K562 (cell line): ENCODE measurements around the gene IGFL1. TPM values are rescaled to one million over a fixed set of nuclear protein-coding genes. Genes with fewer than 3 reads are reported as not detected.

Source experiments
- CREM ChIP-seq: IDR thresholded peaks from 2 replicates; pipeline ENCODE4 v1.6.1; 2014; ENCODE audit warnings: antibody characterized with exemption, low read depth
- CSDE1 ChIP-seq, 2 experiments: fragments of 450-650 bp; IDR thresholded peaks; 2 replicates each; pipeline ENCODE4 v1.6.1; 2016; ENCODE audit warnings: mild to moderate bottlenecking in 1 of 2
- FOXA1 ChIP-seq: fragments of 450-650 bp; IDR thresholded peaks from 2 replicates; pipeline ENCODE4 v1.6.1; 2016; ENCODE audit warnings: mild to moderate bottlenecking, borderline replicate concordance
- HSF4 ChIP-seq: fragments of 250-450 bp; sonication (Bioruptor Pico); IDR thresholded peaks from 2 replicates; pipeline ENCODE4 v2.1.2; 2022; ENCODE audit warnings: mild to moderate bottlenecking, moderate library complexity, borderline replicate concordance
- MAFK ChIP-seq: IDR thresholded peaks from 2 replicates; pipeline ENCODE4 v1.6.1; 2011; ENCODE audit warnings: low read length, improper control_type of control experiment
- MED1 ChIP-seq: sonication (generic); formaldehyde crosslinking; IDR thresholded peaks from 2 replicates; pipeline ENCODE4 v1.8.1; 2023; ENCODE audit warnings: missing genetic modification reagents, borderline replicate concordance
- MXI1 ChIP-seq: IDR thresholded peaks from 2 replicates; pipeline ENCODE4 v1.6.1; 2011; ENCODE audit warnings: low read depth, mild to moderate bottlenecking, improper control_type of control experiment, low read length
- POLR3G ChIP-seq: IDR thresholded peaks from 2 replicates; pipeline ENCODE4 v1.6.1; 2011; ENCODE audit not compliant: insufficient read length, insufficient replicate concordance; ENCODE audit errors: extremely low read depth
- RAD51 ChIP-seq: fragments of 450-650 bp; IDR thresholded peaks from 2 replicates; pipeline ENCODE4 v1.7.1; 2016; ENCODE audit warnings: low read depth, mild to moderate bottlenecking, borderline replicate concordance
- SP1 ChIP-seq: sonication (generic); formaldehyde crosslinking; IDR thresholded peaks from 2 replicates; pipeline ENCODE4 v1.8.1; 2022; ENCODE audit warnings: mild to moderate bottlenecking, missing genetic modification reagents
- SP2 ChIP-seq: IDR thresholded peaks from 2 replicates; pipeline ENCODE4 v1.6.1; 2011; ENCODE audit warnings: mild to moderate bottlenecking, low read depth, low read length, moderate library complexity; ENCODE audit not compliant: poor library complexity, severe bottlenecking; ENCODE audit errors: extremely low read depth
- TAF7 ChIP-seq: fragments of 450-650 bp; IDR thresholded peaks from 2 replicates; pipeline ENCODE4 v1.6.1; 2016; ENCODE audit warnings: missing genetic modification characterization, missing compliant biosample characterization
- TGIF2 ChIP-seq: sonication (generic); formaldehyde crosslinking; IDR thresholded peaks from 2 replicates; pipeline ENCODE4 v1.8.1; 2022; ENCODE audit warnings: mild to moderate bottlenecking, missing genetic modification reagents, moderate library complexity
- TOE1 ChIP-seq, 2 experiments: fragments of 450-650 bp in 1 of 2; sonication (generic) in 1 of 2; formaldehyde crosslinking in 1 of 2; IDR thresholded peaks; 2 replicates each; pipeline versions ENCODE4 v1.7.1 to v1.8.0; 2016 to 2022; ENCODE audit warnings: borderline replicate concordance in 2 of 2, mild to moderate bottlenecking in 2 of 2, antibody characterized with exemption in 1 of 2, inconsistent platforms in 1 of 2, low read depth in 1 of 2, missing genetic modification reagents in 1 of 2, moderate library complexity in 1 of 2
- U2AF1 ChIP-seq: fragments of 200-400 bp; formaldehyde crosslinking; optimal IDR thresholded peaks from 2 replicates; pipeline ENCODE3; 2017; ENCODE audit warnings: mild to moderate bottlenecking, low read depth, low read length, moderate library complexity
- ZFP30 ChIP-seq: fragments of 250-450 bp; sonication (Bioruptor Pico); IDR thresholded peaks from 2 replicates; pipeline ENCODE4 v1.8.0; 2022; ENCODE audit warnings: moderate library complexity, mild to moderate bottlenecking, inconsistent platforms, borderline replicate concordance
- ZKSCAN8 ChIP-seq: fragments of 200-800 bp; sonication (Bioruptor generic); IDR thresholded peaks from 2 replicates; pipeline ENCODE4 v1.6.1; 2016; ENCODE audit warnings: missing genetic modification characterization, missing compliant biosample characterization
- ZNF316 ChIP-seq: fragments of 450-650 bp; IDR thresholded peaks from 2 replicates; pipeline ENCODE4 v1.6.1; 2016
- ZNF384 ChIP-seq: IDR thresholded peaks from 2 replicates; pipeline ENCODE4 v1.6.1; 2012; ENCODE audit warnings: low read depth, low read length, improper control_type of control experiment
- ZNF431 ChIP-seq: sonication (generic); formaldehyde crosslinking; IDR thresholded peaks from 2 replicates; pipeline ENCODE4 v1.8.0; 2022; ENCODE audit warnings: mild to moderate bottlenecking, missing genetic modification reagents
- ZNF445 ChIP-seq: fragments of 250-450 bp; sonication (Bioruptor Pico); IDR thresholded peaks from 2 replicates; pipeline ENCODE4 v1.4.0; 2020; ENCODE audit warnings: low read depth, mild to moderate bottlenecking, moderate library complexity
- ZNF639 ChIP-seq, 2 experiments: fragments of 200-800 bp in 1 of 2; sonication (Bioruptor generic) in 1 of 2; sonication (generic) in 1 of 2; formaldehyde crosslinking in 1 of 2; IDR thresholded peaks in 1 of 2; conservative IDR thresholded peaks in 1 of 2; 2 replicates each; pipeline versions ENCODE4 v1.5.0 to v1.6.1; 2016 to 2020; ENCODE audit warnings: missing compliant biosample characterization in 1 of 2, missing genetic modification characterization in 1 of 2, missing genetic modification reagents in 1 of 2
- ZNF785 ChIP-seq: fragments of 250-450 bp; sonication (Bioruptor Pico); IDR thresholded peaks from 2 replicates; pipeline ENCODE4 v1.4.0; 2020; ENCODE audit warnings: mild to moderate bottlenecking
- polyA plus RNA-seq, 8 experiments: library from polyadenylated mRNA; depleted of rRNA in 4 of 8; stranded (reverse) in 5 of 8; unstranded in 3 of 8; fragments of >200 nt; fragmentation: Nextera tagmentation in 2 of 8; fragmentation: Illumina TruSeq in 1 of 8; extraction: Ambion mirVana in 2 of 8; extraction: Trizol in 1 of 8; gene quantifications; 2 replicates each; pipeline versions ENCODE4 v1.2.1 to v1.2.3, GENCODE V29; 2011 to 2014; ENCODE audit warnings: inconsistent platforms in 1 of 8, missing spikeins in 1 of 8
- total RNA-seq, 7 experiments: library from RNA; depleted of rRNA in 6 of 7; stranded (reverse); fragments of >200 nt in 6 of 7; fragmentation: Illumina TruSeq in 2 of 7; extraction: Trizol in 2 of 7; gene quantifications; 2 replicates each; pipeline versions ENCODE4 v1.2.1 to v1.2.3, GENCODE V29; 2011 to 2021; ENCODE audit warnings: low replicate concordance in 1 of 7
- TF ChIP-seq, protein P1 (sequence below): fragments of 250-450 bp; sonication (Bioruptor Pico); IDR thresholded peaks from 2 replicates; pipeline ENCODE4 v1.5.0; 2021; ENCODE audit warnings: mild to moderate bottlenecking, borderline replicate concordance

The IGFL1 gene
- total and polyA plus RNA-seq, 9 of the 15 experiments (the other 6 are each of a cell fraction or from before 2014, with no cell fraction given) = not detected

DNA sequence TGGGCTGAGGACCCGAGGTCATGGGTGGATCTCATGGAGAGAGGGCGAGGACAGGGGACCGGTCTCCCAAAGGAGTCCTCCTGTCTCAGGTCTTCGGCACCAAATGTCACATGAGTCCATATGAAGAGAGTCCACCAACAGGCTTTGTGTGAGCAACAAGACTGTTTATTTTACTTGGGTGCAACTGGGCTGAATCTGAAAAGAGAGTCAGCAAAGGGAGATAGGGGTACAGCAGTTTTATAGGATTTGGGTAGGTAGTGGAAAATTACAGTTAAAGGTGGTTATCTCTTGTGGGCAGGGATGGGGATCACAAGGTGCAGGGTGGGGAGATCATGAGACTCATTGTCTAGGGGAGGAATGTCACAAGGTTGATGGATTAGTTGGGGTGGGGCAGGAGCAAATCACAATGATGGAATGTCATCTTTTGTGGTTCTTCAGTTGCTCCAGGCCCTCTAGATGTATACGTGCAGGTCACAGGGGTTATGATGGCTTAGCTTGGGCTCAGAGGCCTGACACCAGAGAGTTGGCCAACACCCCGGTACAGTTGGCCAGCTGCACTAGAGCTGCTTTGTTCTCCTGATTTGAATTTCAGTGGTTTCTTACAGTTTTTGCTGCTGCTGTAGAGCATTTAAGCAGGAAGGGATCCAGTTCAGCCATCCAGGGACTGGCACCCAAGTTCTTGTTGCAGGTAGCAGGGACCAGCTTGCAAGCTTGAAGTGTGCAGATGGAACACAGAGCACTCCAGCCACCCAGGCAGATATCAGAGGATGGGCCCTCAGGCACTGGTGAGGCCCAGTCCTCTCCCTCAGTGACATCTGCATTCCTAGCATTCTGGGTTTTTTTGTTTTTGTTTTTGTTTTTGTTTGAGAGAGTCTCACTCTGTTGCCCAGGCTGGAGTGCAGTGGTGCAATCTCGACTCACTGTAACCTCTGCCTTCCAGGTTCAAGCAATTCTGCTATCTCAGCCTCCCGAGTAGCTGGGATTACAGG is 26.4 kb upstream of the IGFL1 start (continued):
- TF ChIP-seq ZNF384 (no peak), CSDE1 (IDR thresholded peaks at IDR 0.05) (no peak), U2AF1 (no peak), MAFK (no peak), FOXA1 (no peak), TGIF2 (CRISPR knock-in tag) (no peak), MED1 (CRISPR knock-in tag) (no peak), POLR3G (no peak), HSF4 (peak; percentile 94), ZKSCAN8 (peak; percentile 59; the same call in 1 of the 2 replicates), ZNF639 (CRISPR knock-in tag; conservative IDR thresholded peaks at IDR 0.05 in 1 of 2, IDR thresholded peaks at IDR 0.05 in 1 of 2) (peak in 1 of 2 experiments; percentile 79; a peak in 2 of 4 replicates), CREM (no peak), ZFP30 (CRISPR knock-in tag) (no peak), ZNF445 (CRISPR knock-in tag) (0 out of 2 replicates have a peak, but pooled peaks have one; percentile 40), MXI1 (no peak), ZNF316 (no peak), TAF7 (tag) (peak; percentile 72), RAD51 (no peak), TOE1 (IDR thresholded peaks at IDR 0.05; ENCODE audit: borderline replicate concordance) (peak; percentile 89), TOE1 (CRISPR knock-in tag; IDR thresholded peaks at IDR 0.05; ENCODE audit: borderline replicate concordance, low read depth) (no peak), SP2 (no peak), SP1 (0 out of 2 replicates have a peak, but pooled peaks have one; percentile 56), ZNF785 (no peak), ZNF431 (0 out of 2 replicates have a peak, but pooled peaks have one; percentile 16)
- TF ChIP-seq, protein P1, sequence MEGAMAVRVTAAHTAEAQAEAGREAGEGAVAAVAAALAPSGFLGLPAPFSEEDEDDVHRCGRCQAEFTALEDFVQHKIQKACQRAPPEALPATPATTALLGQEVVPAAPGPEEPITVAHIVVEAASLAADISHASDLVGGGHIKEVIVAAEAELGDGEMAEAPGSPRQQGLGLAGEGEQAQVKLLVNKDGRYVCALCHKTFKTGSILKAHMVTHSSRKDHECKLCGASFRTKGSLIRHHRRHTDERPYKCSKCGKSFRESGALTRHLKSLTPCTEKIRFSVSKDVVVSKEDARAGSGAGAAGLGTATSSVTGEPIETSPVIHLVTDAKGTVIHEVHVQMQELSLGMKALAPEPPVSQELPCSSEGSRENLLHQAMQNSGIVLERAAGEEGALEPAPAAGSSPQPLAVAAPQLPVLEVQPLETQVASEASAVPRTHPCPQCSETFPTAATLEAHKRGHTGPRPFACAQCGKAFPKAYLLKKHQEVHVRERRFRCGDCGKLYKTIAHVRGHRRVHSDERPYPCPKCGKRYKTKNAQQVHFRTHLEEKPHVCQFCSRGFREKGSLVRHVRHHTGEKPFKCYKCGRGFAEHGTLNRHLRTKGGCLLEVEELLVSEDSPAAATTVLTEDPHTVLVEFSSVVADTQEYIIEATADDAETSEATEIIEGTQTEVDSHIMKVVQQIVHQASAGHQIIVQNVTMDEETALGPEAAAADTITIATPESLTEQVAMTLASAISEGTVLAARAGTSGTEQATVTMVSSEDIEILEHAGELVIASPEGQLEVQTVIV = 0 out of 2 replicates have a peak, but pooled peaks have one; percentile 16
